Fibroblast of gingiva (primary cell): ENCODE results near the gene TMEM129.
"Not testable (repeated sequence)": the region's sequence is repeated elsewhere in the genome, so short reads cannot be mapped to it uniquely, and the experiment has no call there.

Experiments used
- DNase-seq: peaks from one replicate; pipeline ENCODE4 v3.0.0-alpha.2; 2011; ENCODE audit warnings: low read depth

Gene TMEM129

DNA sequence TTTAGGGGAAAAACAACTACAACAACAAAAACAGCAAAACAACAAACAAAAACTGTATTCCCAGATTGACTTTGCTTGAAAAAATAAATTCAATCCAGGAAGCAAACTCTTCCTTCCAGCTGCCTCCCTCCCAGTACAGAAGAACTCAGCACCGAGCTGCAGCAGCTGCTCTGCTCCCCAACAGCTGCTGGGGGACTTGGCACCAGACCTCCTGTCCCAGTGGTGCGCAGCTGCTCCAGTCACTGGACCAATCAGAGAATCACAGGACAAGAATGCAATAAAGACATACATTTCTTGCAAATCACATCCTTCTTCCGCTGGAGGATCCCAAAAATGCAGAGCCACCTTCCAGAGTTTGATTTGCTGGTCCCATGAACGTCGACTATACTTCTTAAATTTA, 25.2 kb downstream of the TMEM129 start:
- DNase-seq: no peak

DNA sequence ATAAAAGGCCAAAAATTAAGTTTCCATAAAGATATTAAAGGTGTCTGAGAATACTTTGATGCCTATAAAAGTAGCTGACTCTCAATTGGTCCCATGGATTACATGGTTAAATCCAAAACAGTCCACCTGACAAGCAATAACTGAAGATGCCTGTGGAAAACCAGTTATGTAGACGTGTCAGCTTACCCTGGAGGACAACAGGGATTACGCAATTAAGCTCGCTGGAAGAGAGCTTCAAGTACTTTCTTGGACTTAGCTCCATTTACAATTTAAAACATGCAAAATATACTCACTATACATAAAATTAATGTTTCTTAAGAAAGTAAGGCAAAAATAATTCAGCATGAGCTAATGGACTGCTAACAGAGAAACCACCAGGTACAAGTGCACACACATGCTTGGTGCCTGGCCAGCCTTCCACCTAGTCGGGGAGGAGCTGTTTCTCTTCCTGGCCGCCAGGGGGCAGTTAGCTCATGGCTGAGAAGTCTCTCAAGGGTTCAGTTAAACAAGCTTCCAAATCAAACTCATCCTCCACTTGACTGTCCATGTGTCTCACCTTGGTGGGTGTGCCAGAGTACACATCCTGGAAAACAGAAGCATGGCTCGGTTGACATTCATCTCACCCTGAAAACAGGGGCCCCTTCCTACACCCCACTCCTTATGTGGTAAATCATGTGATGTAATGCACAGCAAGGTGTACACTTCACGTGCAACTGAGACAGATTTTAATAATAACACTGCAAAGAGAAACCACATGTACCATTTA, 27.8 kb downstream of the TMEM129 start:
- DNase-seq: peak; percentile 67

DNA sequence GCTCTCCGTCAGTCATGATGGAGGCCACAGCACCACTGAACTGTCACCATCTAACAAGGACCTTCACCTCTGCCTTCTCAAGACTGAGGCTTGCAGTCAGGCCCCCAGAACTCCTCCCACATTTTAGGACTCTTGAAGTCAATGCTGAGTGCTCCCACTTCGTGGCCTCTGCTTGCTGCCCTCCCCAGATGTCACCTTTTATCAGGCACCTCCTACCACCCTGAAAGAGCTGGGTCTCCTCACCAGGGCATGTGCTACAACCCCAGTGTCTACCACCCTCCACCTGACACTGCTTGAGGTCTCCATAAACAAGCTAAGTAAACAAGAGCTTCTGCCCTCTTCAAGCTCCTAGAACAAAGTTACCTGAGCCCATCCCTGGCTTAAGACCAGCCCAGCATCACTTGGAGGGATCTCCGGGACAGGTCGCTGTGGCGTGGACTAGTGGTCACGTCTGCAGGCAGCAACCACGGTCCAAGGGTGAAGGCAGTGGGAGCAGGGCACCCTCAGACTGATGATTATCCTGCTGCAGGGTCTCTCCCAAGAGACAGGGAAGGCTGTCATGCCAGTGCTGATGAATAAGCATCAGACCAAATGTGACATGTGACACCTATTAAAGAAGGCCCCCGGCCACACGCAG, 29.3 kb downstream of the TMEM129 start:
- DNase-seq: no peak

DNA sequence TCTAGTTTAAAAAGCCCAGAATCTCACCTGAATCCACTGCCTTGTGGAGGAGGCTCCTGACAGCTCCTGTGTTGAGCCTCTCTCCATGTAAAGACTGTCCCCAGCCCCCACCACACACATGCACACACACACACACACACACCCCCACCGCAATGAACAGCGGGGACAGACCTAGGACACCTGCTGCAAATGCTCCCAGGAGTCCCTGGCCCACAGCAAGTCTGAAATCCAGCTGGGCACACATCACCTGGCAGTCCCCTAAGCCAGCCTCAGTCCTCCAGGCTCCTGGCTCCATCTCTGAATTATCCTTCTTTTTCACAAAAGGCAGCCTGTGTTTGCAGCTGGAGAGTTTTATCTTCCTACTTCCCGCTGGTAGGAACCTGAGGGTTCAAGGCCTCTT, 30.4 kb downstream of the TMEM129 start:
- DNase-seq: no peak

GRCh38 chr4:1686440-1687036, 34.6 kb downstream of the TMEM129 start:
- DNase-seq: no peak

- DNase-seq: no peak
Measured at GRCh38 chr4:1685235-1686150, 35.6 kb downstream of the TMEM129 start.

DNA sequence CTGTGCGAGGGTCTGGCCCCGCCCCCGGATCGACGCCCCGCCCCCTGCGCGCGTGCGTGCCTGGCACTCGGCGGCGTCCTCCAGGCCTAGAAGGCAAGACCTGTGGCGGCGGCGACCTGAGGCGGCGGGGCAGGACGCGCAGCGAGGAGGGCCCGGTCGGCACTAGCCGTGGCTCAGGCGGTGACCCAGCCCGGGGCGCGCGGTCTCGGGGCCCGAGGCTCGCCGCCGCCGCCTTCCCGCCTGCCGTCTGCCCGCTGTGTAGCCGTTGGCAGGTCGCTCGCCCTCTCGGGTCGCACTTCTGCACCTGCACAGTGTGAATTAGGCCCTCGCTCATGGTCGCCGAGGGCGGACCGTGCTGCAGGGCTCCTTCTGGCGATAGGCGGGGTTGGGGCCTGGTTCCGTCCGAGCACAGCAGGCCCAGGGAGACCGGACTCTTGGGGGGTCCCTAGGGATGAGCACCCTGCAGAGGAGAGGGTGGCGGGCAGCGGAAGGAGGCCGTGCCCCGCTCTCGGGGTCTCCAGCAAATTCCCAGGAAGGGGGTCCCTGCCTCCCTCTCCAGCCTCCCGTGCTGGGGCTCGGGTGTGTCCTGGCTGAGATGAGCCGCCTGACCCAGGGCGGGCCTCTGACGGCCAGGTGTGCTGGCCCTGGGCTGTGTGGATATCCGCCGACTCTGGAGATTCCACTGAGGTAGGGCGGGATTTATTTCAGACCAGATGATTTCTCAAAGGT, 36.5 kb downstream of the TMEM129 start:
- no peak for DNase-seq

GRCh38 chr4:1683736-1684505, 37.2 kb downstream of the TMEM129 start, which contains the start of gene FAM53A:
FAM53A (minus strand) TSS chr4:1684313; CDS start chr4:1668741, 15,572 bp downstream.
- peak; percentile 82 for DNase-seq

- DNase-seq: peak; percentile 86
Measured at GRCh38 chr4:1683261-1683735, 37.8 kb downstream of the TMEM129 start.

DNA sequence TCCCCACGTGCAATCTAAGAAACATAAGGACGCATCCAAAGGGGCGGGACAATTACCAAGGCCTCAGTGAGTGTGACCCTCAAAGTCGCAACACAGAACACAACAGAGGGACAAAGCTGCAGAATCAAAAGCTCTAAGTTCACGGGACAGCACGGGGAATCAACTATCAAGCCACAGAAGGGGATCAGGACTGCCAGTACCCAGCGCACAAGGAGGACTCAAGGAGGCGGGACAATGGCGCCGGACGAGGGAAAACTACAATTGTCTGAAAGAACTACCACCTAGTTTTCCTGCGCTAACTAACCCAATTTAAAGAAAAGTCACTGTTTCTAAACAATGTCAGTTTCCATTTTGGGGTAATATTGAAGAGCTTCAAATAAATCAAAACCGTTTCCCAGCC, 38.3 kb downstream of the TMEM129 start:
- no peak for DNase-seq

DNA sequence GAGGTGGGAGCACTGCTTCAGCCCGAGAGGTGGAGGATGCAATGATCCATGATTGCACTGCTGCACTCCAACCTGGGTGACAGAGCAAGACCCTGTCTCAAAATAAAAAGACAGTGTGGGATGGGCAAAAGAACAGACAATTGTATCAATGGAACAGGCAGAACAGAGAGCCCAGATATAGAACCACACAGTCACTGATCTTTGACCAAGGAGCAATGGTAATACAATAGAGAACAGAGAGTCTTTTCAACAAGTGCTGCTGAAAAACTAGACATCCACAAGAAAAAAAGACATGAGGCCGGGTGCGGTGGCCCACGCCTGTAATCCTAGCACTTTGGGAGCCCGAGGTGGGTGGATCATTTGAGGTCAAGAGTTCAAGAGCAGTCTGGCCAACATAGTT, 42.9 kb downstream of the TMEM129 start:
- no peak for DNase-seq

GRCh38 chr4:1676605-1677525, 44.3 kb downstream of the TMEM129 start:
- DNase-seq: no peak

GRCh38 chr4:1675802-1676137, 45.4 kb downstream of the TMEM129 start:
- no peak for DNase-seq

- DNase-seq: no peak
Measured at GRCh38 chr4:1675136-1675801, 45.9 kb downstream of the TMEM129 start.

- no peak for DNase-seq
Measured at GRCh38 chr4:1674682-1675081, 46.4 kb downstream of the TMEM129 start.

- DNase-seq: no peak
Measured at GRCh38 chr4:1673671-1674070, 47.5 kb downstream of the TMEM129 start.

- DNase-seq: not testable (repeated sequence)
Measured at GRCh38 chr4:1671011-1671410, 50.1 kb downstream of the TMEM129 start.

GRCh38 chr4:1670279-1670678, 50.8 kb downstream of the TMEM129 start:
- no peak for DNase-seq

GRCh38 chr4:1669850-1670249, 51.3 kb downstream of the TMEM129 start:
- DNase-seq: no peak
